ENCODE measurements around the gene MAST4. TPM values are rescaled to one million over a fixed set of nuclear protein-coding genes. Genes with fewer than 3 reads are reported as not detected.

Gene MAST4
- total RNA-seq, 1 donor from 2014 or later: 55.2 TPM

GRCh38 chr5:67194166-67194565, 598.0 kb downstream of the MAST4 start:
- no peaks in the 10 kb centered on the region for H3K36me3 ChIP-seq
- no peak overlapping the region for H3K27ac ChIP-seq
- no peaks in the 10 kb centered on the region for H3K4me1 ChIP-seq
- no peak for TF ChIP-seq CTCF (IDR thresholded peaks at IDR 0.05)
- no peaks in the 10 kb centered on the region for H3K9me3 ChIP-seq
- no peak overlapping the region for H3K4me3 ChIP-seq
- DNase-seq (ENCODE audit: low spot score in 2 of 2): no peak
- H3K27me3 ChIP-seq: no peaks in the 10 kb centered on the region
- intact Hi-C loops (cut with DNase I): no loop called here

GRCh38 chr5:67195406-67196275, 599.4 kb downstream of the MAST4 start:
- Histone ChIP-seq H3K36me3 (no peaks in the 10 kb centered on the region), H3K4me1 (no peaks in the 10 kb centered on the region), H3K4me3 (no peak overlapping the region), H3K9me3 (no peaks in the 10 kb centered on the region), H3K27ac (no peak overlapping the region), H3K27me3 (no peaks in the 10 kb centered on the region)
- no peak for DNase-seq (ENCODE audit: low spot score in 2 of 2)
- no peak for TF ChIP-seq CTCF (IDR thresholded peaks at IDR 0.05)
- intact Hi-C loops (cut with DNase I): no loop called here

GRCh38 chr5:67196537-67197059, 600.4 kb downstream of the MAST4 start, which contains the start of gene CD180:
TSS of gene CD180 (minus strand) at chr5:67196799. CDS start at chr5:67196641, 158 bp downstream.
- H3K27ac ChIP-seq: no peak within 1 kb of the TSS
- H3K4me1 ChIP-seq: no peaks in the 10 kb centered on the region
- no peaks in the 10 kb centered on the region for H3K36me3 ChIP-seq
- no peak within 1 kb of the TSS for H3K4me3 ChIP-seq
- no peaks in the 10 kb centered on the region for H3K27me3 ChIP-seq
- intact Hi-C loops (cut with DNase I): no loop called here
- H3K9me3 ChIP-seq: no peaks in the 10 kb centered on the region
- no peak for TF ChIP-seq CTCF (IDR thresholded peaks at IDR 0.05)
- no peak for DNase-seq (ENCODE audit: low spot score in 2 of 2)

- H3K27ac ChIP-seq: no peak overlapping the region
- H3K36me3 ChIP-seq: no peaks in the 10 kb centered on the region
- no peak for DNase-seq (ENCODE audit: low spot score in 2 of 2)
- H3K4me3 ChIP-seq: no peak overlapping the region
- H3K9me3 ChIP-seq: no peaks in the 10 kb centered on the region
- TF ChIP-seq CTCF (IDR thresholded peaks at IDR 0.05): no peak
- no peaks in the 10 kb centered on the region for H3K27me3 ChIP-seq
- H3K4me1 ChIP-seq: no peaks in the 10 kb centered on the region
- intact Hi-C loops (cut with DNase I): no loop called here
Measured at GRCh38 chr5:67197536-67197935, 601.3 kb downstream of the MAST4 start.

- no peaks in the 10 kb centered on the region for H3K9me3 ChIP-seq
- peaks cover 0 to 5% of the 10 kb centered on the region in 2 donors for H3K4me1 ChIP-seq
- no peak overlapping the region for H3K4me3 ChIP-seq
- DNase-seq (ENCODE audit: low spot score in 2 of 2): no peak
- TF ChIP-seq CTCF (IDR thresholded peaks at IDR 0.05): no peak
- no peaks in the 10 kb centered on the region for H3K27me3 ChIP-seq
- no peaks in the 10 kb centered on the region for H3K36me3 ChIP-seq
- no peak overlapping the region for H3K27ac ChIP-seq
- intact Hi-C loops (cut with DNase I): no loop called here
Measured at GRCh38 chr5:67198917-67199316, 602.7 kb downstream of the MAST4 start.
